ENCODE data around the gene NAALADL2.

The NAALADL2 gene

DNA sequence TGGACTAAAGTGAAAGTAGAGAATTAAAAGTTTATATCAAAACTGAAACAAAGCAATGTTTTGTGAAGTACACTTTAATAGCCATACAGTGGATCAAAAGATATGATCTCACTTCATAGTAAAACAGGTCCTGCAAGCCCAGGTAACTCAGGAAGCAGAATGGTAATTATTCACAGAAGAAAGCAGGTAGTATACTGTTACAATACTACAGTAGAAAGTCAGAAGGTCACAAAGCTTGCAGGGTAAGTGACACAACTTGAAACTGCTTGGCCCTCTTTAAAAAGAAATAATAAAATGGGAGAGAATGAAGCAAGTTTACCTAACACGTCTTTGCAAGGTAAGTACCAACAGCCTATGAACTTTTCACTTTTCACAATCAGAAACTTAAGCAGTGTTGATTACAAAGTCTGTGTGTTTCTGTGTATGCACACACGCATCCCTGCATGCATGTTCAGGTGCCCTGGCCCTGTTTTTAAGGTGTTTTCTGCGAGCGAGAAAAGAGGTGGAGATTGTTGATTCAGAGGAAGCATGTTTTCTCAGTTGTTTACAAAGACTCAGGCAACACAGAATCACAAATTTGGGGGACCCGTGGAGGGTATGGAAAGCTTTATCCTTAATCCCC, at the start of gene NAALADL2:
Gene NAALADL2 (plus strand): TSS at position 221 of the 622 bp plus-strand sequence.
- no peak for DNase-seq

DNA sequence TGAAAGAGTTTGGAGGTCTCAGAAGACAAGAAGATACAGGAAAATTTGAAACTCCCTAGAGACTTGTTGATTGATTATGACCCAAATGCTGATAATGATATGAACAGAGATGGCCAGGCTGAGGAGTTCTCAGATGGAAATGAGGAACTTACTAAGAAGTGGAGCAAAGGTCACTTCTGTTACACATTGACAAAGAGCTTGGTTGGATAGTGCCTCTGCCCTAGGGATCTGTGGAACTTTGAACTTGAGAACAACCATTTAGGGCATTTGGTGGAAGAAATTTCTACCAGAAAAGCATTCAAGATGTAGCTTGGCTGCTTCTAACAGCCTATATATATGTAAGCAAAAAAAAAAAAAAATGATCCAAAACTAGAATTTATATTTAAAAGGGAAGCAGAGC, 48.9 kb upstream of the NAALADL2 start:
- DNase-seq: no peak

- DNase-seq: no peak
Observed at GRCh38 chr3:174812172-174812862, 46.8 kb upstream of the NAALADL2 start.

- no peak for DNase-seq
Observed at GRCh38 chr3:174815750-174816149, 43.4 kb upstream of the NAALADL2 start.

DNA sequence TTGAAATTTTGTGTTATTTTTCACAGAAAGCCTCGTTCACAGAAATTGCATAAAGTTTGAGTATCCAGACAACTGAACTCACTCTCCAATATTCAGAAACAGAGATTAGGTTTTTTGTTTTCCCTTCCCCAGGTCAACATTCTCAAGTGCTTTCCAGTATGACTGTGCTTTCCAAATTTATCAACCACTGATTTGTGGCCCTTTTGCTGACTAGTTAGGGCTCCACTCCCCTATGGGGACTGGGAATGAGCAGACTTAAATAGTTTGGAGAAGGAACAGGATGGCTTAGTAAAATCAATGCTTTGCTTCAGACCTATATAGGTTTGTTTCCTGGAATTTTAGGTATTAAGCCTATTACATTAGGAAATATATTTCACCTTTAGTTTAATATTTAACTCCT, 38.2 kb upstream of the NAALADL2 start:
- no peak for DNase-seq

GRCh38 chr3:174821477-174821876, 37.7 kb upstream of the NAALADL2 start:
- DNase-seq: no peak

- DNase-seq: no peak
Observed at GRCh38 chr3:174822320-174822719, 36.8 kb upstream of the NAALADL2 start.

GRCh38 chr3:174826069-174826468, 33.1 kb upstream of the NAALADL2 start:
- no peak for DNase-seq

DNA sequence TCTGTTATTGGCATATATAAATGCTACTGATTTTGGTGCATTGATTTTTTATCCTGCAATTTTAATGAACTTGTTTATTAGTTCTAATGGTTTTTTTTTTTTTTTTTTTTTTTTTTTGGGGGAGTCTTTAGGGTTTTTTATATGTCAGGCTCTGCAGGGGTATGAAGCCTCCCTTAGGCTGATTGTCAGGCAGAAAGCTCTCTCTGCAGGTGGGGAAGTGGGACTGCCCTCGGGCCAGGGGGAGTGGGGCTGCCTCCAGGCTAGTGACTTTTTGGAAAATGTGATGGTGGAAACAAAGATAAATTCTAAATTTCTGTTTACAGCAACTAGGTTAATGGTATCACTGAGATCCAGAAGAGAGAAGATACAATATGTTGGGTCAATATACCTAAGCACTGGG, 14.4 kb upstream of the NAALADL2 start:
- DNase-seq: no peak

GRCh38 chr3:174846055-174846454, 13.1 kb upstream of the NAALADL2 start:
- DNase-seq: no peak

- no peak for DNase-seq
Observed at GRCh38 chr3:174854987-174855386, 4.1 kb upstream of the NAALADL2 start.

DNA sequence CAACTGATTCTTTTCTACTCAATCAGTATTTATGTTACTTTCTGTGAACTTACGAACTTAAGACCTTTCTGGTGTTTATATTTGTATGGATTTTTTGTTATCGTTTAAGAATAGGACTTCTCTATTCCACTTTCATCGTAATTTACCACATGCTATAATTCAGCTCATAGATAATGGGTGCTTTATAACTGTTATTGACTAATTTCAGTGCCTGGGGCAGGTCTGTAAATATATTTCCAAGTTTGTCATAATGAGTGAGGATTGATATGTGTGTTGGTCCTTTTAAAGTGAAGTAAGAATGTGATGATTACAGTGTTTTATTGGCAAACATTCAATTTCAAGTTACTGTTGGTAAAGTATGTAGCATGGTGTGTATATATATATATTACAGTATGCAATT, 1.8 kb upstream of the NAALADL2 start:
- DNase-seq: no peak

- no peak for DNase-seq
Observed at GRCh38 chr3:174858353-174858752, 781 bp upstream of the NAALADL2 start.

DNA sequence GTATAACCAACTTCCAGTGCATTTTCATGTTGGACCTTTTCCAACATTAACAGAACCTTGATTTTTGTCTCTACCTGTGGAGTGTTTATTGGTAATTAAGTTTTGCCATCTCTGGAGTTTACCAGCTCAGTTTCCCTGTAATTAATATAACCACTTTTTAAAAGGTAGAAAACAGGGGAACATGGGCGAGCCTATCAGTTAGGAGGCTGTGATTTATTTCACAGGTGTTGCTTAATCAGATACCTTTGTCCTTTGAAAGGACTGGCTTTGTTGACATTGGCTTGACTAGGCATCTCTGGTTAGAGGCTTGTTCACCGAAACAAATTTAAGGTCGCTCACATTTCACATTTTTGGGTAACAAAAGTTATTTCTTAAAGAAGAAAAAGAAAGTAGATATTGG, 622 bp downstream of the NAALADL2 start:
- no peak for DNase-seq

- no peak for DNase-seq
Observed at GRCh38 chr3:174862101-174862500, 3.0 kb downstream of the NAALADL2 start.

DNA sequence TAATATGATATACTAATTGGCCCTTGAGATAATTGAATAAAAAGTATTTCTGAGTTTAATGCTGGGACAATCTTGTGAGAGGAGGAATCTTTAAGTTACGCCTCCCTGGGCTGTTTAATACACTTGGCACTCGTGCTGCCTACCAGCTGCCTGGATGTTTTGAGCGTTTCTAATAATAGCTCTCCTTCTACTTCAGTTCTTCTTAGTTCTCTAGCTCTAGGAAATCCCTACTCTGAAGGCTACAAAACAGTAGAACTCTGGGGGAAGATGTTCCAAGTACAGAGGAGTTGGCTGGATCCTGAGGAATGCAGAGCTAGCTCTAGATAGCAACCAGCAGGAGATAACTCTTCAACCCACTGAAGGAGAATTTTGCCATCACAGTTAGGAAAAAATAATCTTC, 3.5 kb downstream of the NAALADL2 start:
- no peak for DNase-seq

GRCh38 chr3:174863488-174863887, 4.4 kb downstream of the NAALADL2 start:
- no peak for DNase-seq

DNA sequence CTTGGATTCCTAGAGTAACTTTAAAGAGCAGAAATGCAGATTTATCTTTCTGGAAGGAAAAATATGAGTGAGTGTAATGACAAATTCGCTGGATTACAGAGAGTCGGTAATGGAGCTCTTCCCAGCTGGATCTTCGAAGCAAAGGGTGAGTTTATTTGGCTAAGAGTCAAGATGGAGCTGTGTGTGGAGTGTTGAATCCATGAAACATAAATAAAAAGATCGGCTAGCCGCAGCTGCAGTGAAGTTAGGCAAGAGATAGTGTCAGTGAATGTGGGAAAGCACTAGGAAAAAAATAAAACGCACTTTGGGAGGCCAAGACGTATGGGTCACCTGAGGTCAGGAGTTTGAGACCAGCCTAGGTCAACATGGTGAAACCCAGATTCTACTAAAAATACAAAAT, 10.3 kb downstream of the NAALADL2 start:
- DNase-seq: no peak

GRCh38 chr3:174873832-174874657, 14.9 kb downstream of the NAALADL2 start:
- no peak for DNase-seq

GRCh38 chr3:174882789-174883188, 23.7 kb downstream of the NAALADL2 start:
- DNase-seq: no peak

- no peak for DNase-seq
Observed at GRCh38 chr3:174883881-174884675, 24.9 kb downstream of the NAALADL2 start.

DNA sequence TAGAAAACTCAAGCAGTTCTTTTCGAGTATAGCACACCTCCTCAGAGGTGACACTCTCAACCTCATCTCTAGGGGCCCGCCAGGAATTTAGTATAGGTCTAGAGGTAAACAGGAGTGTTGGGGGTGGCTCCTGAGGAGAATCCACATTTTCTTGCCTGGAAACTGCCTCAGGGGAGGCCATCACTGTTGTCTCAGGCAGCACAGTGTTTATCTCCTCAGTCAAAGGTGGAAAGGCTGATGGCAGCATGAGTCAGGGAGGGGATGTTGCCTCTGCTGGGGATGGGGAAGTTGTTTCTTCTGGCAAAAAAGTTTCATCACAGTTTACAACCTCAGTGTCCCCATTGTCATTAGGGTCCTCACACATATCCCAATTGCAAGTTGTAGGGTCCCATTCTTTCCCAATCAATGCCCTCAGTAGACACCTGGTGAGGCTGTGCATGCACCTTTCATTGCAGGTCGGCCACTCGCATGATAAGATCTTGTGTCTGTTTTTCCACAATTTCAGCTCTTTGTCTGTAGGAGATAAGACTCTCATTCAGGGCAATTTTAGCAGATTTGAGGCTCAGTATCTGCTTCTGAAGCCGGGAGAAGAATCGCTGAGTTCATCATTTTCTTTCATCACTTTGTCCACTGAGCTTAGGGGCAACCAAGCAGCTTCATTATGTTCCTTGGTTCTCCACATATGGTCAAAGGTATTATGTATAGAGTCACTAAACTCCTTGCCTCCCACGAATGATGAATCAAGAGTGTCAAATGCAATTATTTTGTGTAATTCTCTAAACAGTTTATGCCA, 25.8 kb downstream of the NAALADL2 start:
- DNase-seq: no peak

Measured in SIG-M5 (cell line).